Measurements from ENCODE around the gene GPR156.
"Not testable (repeated sequence)": the region's sequence is repeated elsewhere in the genome, so short reads cannot be mapped to it uniquely, and the experiment has no call there.

The GPR156 gene

GRCh38 chr3:120272286-120272685 lies 12.7 kb downstream of the GPR156 start:
- DNase-seq, result no peak

GRCh38 chr3:120265989-120266388 lies 19.0 kb downstream of the GPR156 start:
- no peak for DNase-seq

- DNase-seq, result no peak
Observed at GRCh38 chr3:120264963-120265362, 20.1 kb downstream of the GPR156 start.

- no peak for DNase-seq
Observed at GRCh38 chr3:120263792-120264191, 21.2 kb downstream of the GPR156 start.

- no peak for DNase-seq
Observed at GRCh38 chr3:120258009-120258408, 27.0 kb downstream of the GPR156 start.

GRCh38 chr3:120245386-120245785 lies 39.6 kb downstream of the GPR156 start:
- DNase-seq, result no peak

- no peak for DNase-seq
Observed at GRCh38 chr3:120244834-120245225, 40.2 kb downstream of the GPR156 start.

- no peak for DNase-seq
Observed at GRCh38 chr3:120239644-120240043, 45.4 kb downstream of the GPR156 start.

GRCh38 chr3:120227710-120228347 lies 57.2 kb downstream of the GPR156 start:
- DNase-seq, result no peak

- DNase-seq, result no peak
Observed at GRCh38 chr3:120224237-120224636, 60.8 kb downstream of the GPR156 start.

GRCh38 chr3:120218981-120219380 lies 66.0 kb downstream of the GPR156 start:
- no peak for DNase-seq

GRCh38 chr3:120216633-120217032 lies 68.4 kb downstream of the GPR156 start:
- not testable (repeated sequence) for DNase-seq

GRCh38 chr3:120214176-120214575 lies 70.8 kb downstream of the GPR156 start:
- DNase-seq, result no peak

GRCh38 chr3:120212505-120212904 lies 72.5 kb downstream of the GPR156 start:
- no peak for DNase-seq

- no peak for DNase-seq
Observed at GRCh38 chr3:120209425-120209824, 75.6 kb downstream of the GPR156 start.

- DNase-seq, result no peak
Observed at GRCh38 chr3:120204338-120204737, 80.7 kb downstream of the GPR156 start.

- DNase-seq, result no peak
Observed at GRCh38 chr3:120203621-120204020, 81.4 kb downstream of the GPR156 start.

GRCh38 chr3:120203016-120203415 lies 82.0 kb downstream of the GPR156 start:
- DNase-seq, result no peak

GRCh38 chr3:120202363-120202762 lies 82.7 kb downstream of the GPR156 start:
- DNase-seq, result no peak

- DNase-seq, result no peak
Observed at GRCh38 chr3:120200493-120201235, 84.4 kb downstream of the GPR156 start.

- no peak for DNase-seq
Observed at GRCh38 chr3:120198305-120198878, 86.6 kb downstream of the GPR156 start.

- no peak for DNase-seq
Observed at GRCh38 chr3:120196812-120197211, 88.2 kb downstream of the GPR156 start.

GRCh38 chr3:120196333-120196732 lies 88.7 kb downstream of the GPR156 start:
- no peak for DNase-seq

- DNase-seq, result no peak
Observed at GRCh38 chr3:120193554-120193953, 91.5 kb downstream of the GPR156 start.

All from activated CD4-positive, alpha-beta T cell treated with anti-CD3 and anti-CD28 coated beads for 1 hour (primary cell).